Neural progenitor cell (in vitro differentiated cells): ENCODE data around the gene CCDC91. TPM values are rescaled to one million over a fixed set of nuclear protein-coding genes. Genes with fewer than 3 reads are reported as not detected.

Source experiments
- DNase-seq: peaks from one replicate; pipeline ENCODE4 v3.0.0-alpha.2; 2016; ENCODE audit warnings: low spot score
- H2AFZ ChIP-seq: fragments of 200-600 bp; sonication (generic); replicated peaks from 2 replicates; pipeline ENCODE4 v1.6.1; 2016; ENCODE audit warnings: antibody characterized with exemption
- H3F3A ChIP-seq: fragments of 200-600 bp; sonication (generic); 2 replicates; pipeline ENCODE4 v1.6.1; 2016; ENCODE audit warnings: antibody characterized with exemption, low read depth
- H3K27ac ChIP-seq: fragments of 200-600 bp; sonication (generic); 2 replicates; pipeline ENCODE4 v1.5.1; 2016; ENCODE audit warnings: mild to moderate bottlenecking
- H3K27me3 ChIP-seq: fragments of 200-600 bp; sonication (generic); 2 replicates; pipeline ENCODE4 v1.6.1; 2016; ENCODE audit warnings: mild to moderate bottlenecking, moderate library complexity
- H3K36me3 ChIP-seq: fragments of 200-600 bp; sonication (generic); 2 replicates; pipeline ENCODE4 v1.5.1; 2016
- H3K4me1 ChIP-seq: fragments of 200-600 bp; sonication (generic); 2 replicates; pipeline ENCODE4 v1.6.1; 2016; ENCODE audit warnings: mixed run types
- H3K4me2 ChIP-seq: fragments of 200-600 bp; sonication (generic); 2 replicates; pipeline ENCODE4 v1.6.1; 2016
- H3K4me3 ChIP-seq: fragments of 200-600 bp; sonication (generic); 2 replicates; pipeline ENCODE4 v1.5.1; 2016
- H3K79me2 ChIP-seq: fragments of 200-600 bp; sonication (generic); 2 replicates; pipeline ENCODE4 v1.6.1; 2016; ENCODE audit warnings: low read depth
- H3K9ac ChIP-seq: fragments of 200-600 bp; sonication (generic); 2 replicates; pipeline ENCODE4 v1.6.1; 2016
- H3K9me3 ChIP-seq: fragments of 200-600 bp; sonication (generic); 2 replicates; pipeline ENCODE4 v1.5.1; 2016; ENCODE audit warnings: low read depth
- H4K20me1 ChIP-seq: fragments of 200-600 bp; sonication (generic); 2 replicates; pipeline ENCODE4 v1.6.1; 2016; ENCODE audit warnings: low read depth
- H3K27ac Mint-ChIP-seq: 3 replicates; pipeline ENCODE4 v1.8.0; 2021; ENCODE audit warnings: mixed read lengths
- H3K27me3 Mint-ChIP-seq: 2 replicates; pipeline ENCODE4 v1.8.0; 2022; ENCODE audit warnings: low read depth, mild to moderate bottlenecking, inconsistent platforms, moderate library complexity, mixed read lengths; ENCODE audit not compliant: insufficient read depth
- H3K36me3 Mint-ChIP-seq: 3 replicates; pipeline ENCODE4 v1.8.0; 2021; ENCODE audit warnings: mixed read lengths
- H3K4me1 Mint-ChIP-seq: 3 replicates; pipeline ENCODE4 v1.8.0; 2021; ENCODE audit warnings: mixed read lengths
- H3K4me3 Mint-ChIP-seq: 3 replicates; pipeline ENCODE4 v1.8.0; 2021; ENCODE audit warnings: mild to moderate bottlenecking, moderate library complexity, mixed read lengths
- H3K9me3 Mint-ChIP-seq: 3 replicates; pipeline ENCODE4 v1.8.0; 2020; ENCODE audit warnings: mixed read lengths
- CTCF ChIP-seq: fragments of 200-600 bp; sonication (generic); IDR thresholded peaks from 2 replicates; pipeline ENCODE4 v1.5.1; 2017; ENCODE audit warnings: antibody characterized with exemption, mild to moderate bottlenecking
- EZH2 ChIP-seq: fragments of 200-600 bp; sonication (generic); IDR thresholded peaks from 2 replicates; pipeline ENCODE4 v1.6.1; 2017; ENCODE audit warnings: antibody characterized with exemption, mild to moderate bottlenecking, moderate library complexity
- EZH2phosphoT487 ChIP-seq: fragments of 200-600 bp; sonication (generic); IDR thresholded peaks from 2 replicates; pipeline ENCODE4 v1.6.1; 2017; ENCODE audit warnings: antibody characterized with exemption
- total RNA-seq: library from RNA; depleted of rRNA; stranded (reverse); fragments of >200 nt; gene quantifications from 2 replicates; pipeline ENCODE4 v1.2.3, GENCODE V29; 2015; ENCODE audit warnings: low replicate concordance

The CCDC91 gene
- total RNA-seq, 1 donor from 2014 or later: 35.8 TPM

GRCh38 chr12:28539691-28540323 lies 349.6 kb downstream of the CCDC91 start:
- H3K4me2 ChIP-seq: no peak overlapping the region
- no peak overlapping the region for H2AFZ ChIP-seq
- H3K79me2 ChIP-seq: no peaks in the 10 kb centered on the region
- DNase-seq: no peak
- TF ChIP-seq EZH2phosphoT487 (no peak), CTCF (no peak), EZH2 (no peak)
- H3K36me3 Mint-ChIP-seq: no peaks in the 10 kb centered on the region
- H3K27me3 Mint-ChIP-seq: no peaks in the 10 kb centered on the region
- no peak overlapping the region for H3K27ac ChIP-seq
- H3K4me3 Mint-ChIP-seq: no peak overlapping the region
- no peaks in the 10 kb centered on the region for H3K9me3 Mint-ChIP-seq
- no peak overlapping the region for H3K9ac ChIP-seq
- H3K4me1 ChIP-seq: no peaks in the 10 kb centered on the region
- no peaks in the 10 kb centered on the region for H3K9me3 ChIP-seq
- no peaks in the 10 kb centered on the region for H3K36me3 ChIP-seq
- H3K4me1 Mint-ChIP-seq: no peaks in the 10 kb centered on the region
- H4K20me1 ChIP-seq: no peaks in the 10 kb centered on the region
- no peak overlapping the region for H3K27ac Mint-ChIP-seq
- no peaks in the 10 kb centered on the region for H3F3A ChIP-seq
- no peak overlapping the region for H3K4me3 ChIP-seq
- H3K27me3 ChIP-seq: no peaks in the 10 kb centered on the region

- no peaks in the 10 kb centered on the region for H3K9me3 ChIP-seq
- no peaks in the 10 kb centered on the region for H3K36me3 Mint-ChIP-seq
- no peak for DNase-seq
- no peak overlapping the region for H3K9ac ChIP-seq
- H4K20me1 ChIP-seq: no peaks in the 10 kb centered on the region
- no peak for TF ChIP-seq CTCF
- H3K4me1 Mint-ChIP-seq: no peaks in the 10 kb centered on the region
- H3K27me3 ChIP-seq: no peaks in the 10 kb centered on the region
- no peak overlapping the region for H2AFZ ChIP-seq
- H3K4me1 ChIP-seq: no peaks in the 10 kb centered on the region
- H3K4me3 ChIP-seq: no peak overlapping the region
- H3F3A ChIP-seq: no peaks in the 10 kb centered on the region
- H3K9me3 Mint-ChIP-seq: no peaks in the 10 kb centered on the region
- no peak overlapping the region for H3K27ac Mint-ChIP-seq
- no peak overlapping the region for H3K27ac ChIP-seq
- H3K4me3 Mint-ChIP-seq: no peak overlapping the region
- no peaks in the 10 kb centered on the region for H3K79me2 ChIP-seq
- H3K36me3 ChIP-seq: no peaks in the 10 kb centered on the region
- no peak overlapping the region for H3K4me2 ChIP-seq
- H3K27me3 Mint-ChIP-seq: no peaks in the 10 kb centered on the region
Measured at GRCh38 chr12:28540324-28540714, 350.1 kb downstream of the CCDC91 start.

GRCh38 chr12:28543021-28543890 lies 353.0 kb downstream of the CCDC91 start:
- H3K36me3 ChIP-seq: no peaks in the 10 kb centered on the region
- H3F3A ChIP-seq: no peaks in the 10 kb centered on the region
- no peaks in the 10 kb centered on the region for H3K79me2 ChIP-seq
- no peaks in the 10 kb centered on the region for H4K20me1 ChIP-seq
- TF ChIP-seq CTCF (no peak), EZH2 (no peak), EZH2phosphoT487 (no peak)
- Mint-ChIP-seq H3K4me3 (no peak overlapping the region), H3K4me1 (no peaks in the 10 kb centered on the region), H3K27me3 (peaks cover 3% of the 10 kb centered on the region), H3K36me3 (no peaks in the 10 kb centered on the region), H3K27ac (no peak overlapping the region), H3K9me3 (no peaks in the 10 kb centered on the region)
- no peaks in the 10 kb centered on the region for H3K9me3 ChIP-seq
- H3K27me3 ChIP-seq: no peaks in the 10 kb centered on the region
- H3K4me1 ChIP-seq: no peaks in the 10 kb centered on the region
- no peak overlapping the region for H3K27ac ChIP-seq
- no peak for DNase-seq
- H3K4me3 ChIP-seq: no peak overlapping the region
- no peak overlapping the region for H3K9ac ChIP-seq
- H2AFZ ChIP-seq: no peak overlapping the region
- H3K4me2 ChIP-seq: no peak overlapping the region
